Thyroid gland (tissue), 4 donors: Measurements from ENCODE around the gene DET1.

ENCODE experiments used
- CTCF ChIP-seq, 6 experiments: fragments of 200-600 bp in 3 of 6; fragments of 450-650 bp in 3 of 6; sonication (generic) in 3 of 6; IDR thresholded peaks; one replicate each; pipeline ENCODE4 v1.5.1; 2016 to 2019; ENCODE audit warnings: antibody characterized with exemption in 6 of 6, mild to moderate bottlenecking in 2 of 6, inconsistent platforms in 1 of 6, moderate library complexity in 1 of 6
- POLR2A ChIP-seq, 2 donors: fragments of 450-650 bp; IDR thresholded peaks; one replicate each; pipeline ENCODE4 v1.6.1; 2017; ENCODE audit warnings: antibody characterized with exemption in 2 of 2, mild to moderate bottlenecking in 2 of 2, moderate library complexity in 1 of 2

GRCh38 chr15:88487178-88487795, 59.2 kb downstream of the DET1 start:
- no peak for TF ChIP-seq POLR2A (IDR thresholded peaks at IDR 0.05)
- TF ChIP-seq CTCF (IDR thresholded peaks at IDR 0.05), result no peak
